ENCODE measurements around the gene GSTA1.

- TF ChIP-seq CTCF (conservative IDR thresholded peaks at IDR 0.05 in 1 of 2, IDR thresholded peaks at IDR 0.05 in 1 of 2; ENCODE audit: low read depth in 1 of 2, low read length in 2 of 2): no peak
- TF ChIP-seq EZH2 (IDR thresholded peaks at IDR 0.05; ENCODE audit: low read length, missing control alignments): no peak
These were observed 45.5 kb upstream of the GSTA1 start for GRCh38 chr6:52849137-52849536.
